ENCODE measurements around the gene HNRNPL.
"Not testable (repeated sequence)": the region's sequence is repeated elsewhere in the genome, so short reads cannot be mapped to it uniquely, and the experiment has no call there.

Gene HNRNPL

DNA sequence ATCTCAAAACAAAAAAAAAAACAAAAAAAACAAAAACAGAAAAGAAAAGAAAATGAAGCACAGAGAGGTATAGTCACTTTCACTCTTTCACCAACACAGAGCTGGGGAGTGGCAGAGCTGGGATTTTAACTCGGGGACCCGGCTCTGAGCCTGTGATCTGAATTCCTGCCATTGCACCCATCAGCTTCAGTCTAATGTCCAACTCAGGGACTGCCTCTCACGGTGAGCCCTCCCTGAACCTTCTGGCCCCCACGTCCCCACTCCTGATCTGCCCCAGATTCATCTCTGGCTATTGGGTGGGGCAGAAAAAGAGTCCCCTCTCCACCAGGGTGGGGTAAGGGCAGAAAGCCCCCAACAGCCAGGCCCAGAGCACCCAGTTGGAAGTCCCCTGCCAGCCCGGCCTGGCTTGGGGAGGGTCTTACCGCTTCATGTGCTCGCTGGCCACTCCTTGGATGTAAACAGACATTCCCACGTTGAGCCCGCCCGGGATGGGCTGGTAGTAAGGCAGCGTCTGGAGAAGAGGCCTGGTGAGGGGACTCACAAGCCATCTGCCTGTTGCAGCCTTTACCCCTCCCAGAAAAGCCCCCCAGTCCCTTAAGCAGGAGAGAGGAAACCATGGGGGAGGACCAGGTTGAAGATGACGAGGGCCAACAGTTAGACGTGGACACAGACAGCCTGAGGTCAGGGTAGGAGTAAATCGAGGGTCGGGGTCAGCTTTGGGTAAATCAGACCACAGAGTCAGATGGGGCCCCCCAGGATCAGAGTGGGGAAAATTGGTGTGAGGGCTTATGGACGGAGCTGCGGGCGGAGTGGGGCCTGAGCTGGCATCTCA is 37.6 kb downstream of the HNRNPL start:
- DNase-seq (ENCODE audit: low read depth), result no peak
- H3K4me3 ChIP-seq (ENCODE audit: low read depth, low read length), result no peak overlapping the region
- TF ChIP-seq, protein P1, sequence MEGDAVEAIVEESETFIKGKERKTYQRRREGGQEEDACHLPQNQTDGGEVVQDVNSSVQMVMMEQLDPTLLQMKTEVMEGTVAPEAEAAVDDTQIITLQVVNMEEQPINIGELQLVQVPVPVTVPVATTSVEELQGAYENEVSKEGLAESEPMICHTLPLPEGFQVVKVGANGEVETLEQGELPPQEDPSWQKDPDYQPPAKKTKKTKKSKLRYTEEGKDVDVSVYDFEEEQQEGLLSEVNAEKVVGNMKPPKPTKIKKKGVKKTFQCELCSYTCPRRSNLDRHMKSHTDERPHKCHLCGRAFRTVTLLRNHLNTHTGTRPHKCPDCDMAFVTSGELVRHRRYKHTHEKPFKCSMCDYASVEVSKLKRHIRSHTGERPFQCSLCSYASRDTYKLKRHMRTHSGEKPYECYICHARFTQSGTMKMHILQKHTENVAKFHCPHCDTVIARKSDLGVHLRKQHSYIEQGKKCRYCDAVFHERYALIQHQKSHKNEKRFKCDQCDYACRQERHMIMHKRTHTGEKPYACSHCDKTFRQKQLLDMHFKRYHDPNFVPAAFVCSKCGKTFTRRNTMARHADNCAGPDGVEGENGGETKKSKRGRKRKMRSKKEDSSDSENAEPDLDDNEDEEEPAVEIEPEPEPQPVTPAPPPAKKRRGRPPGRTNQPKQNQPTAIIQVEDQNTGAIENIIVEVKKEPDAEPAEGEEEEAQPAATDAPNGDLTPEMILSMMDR (IDR thresholded peaks at IDR 0.05; ENCODE audit: low read depth, low read length, missing control alignments), result no peak

GRCh38 chr19:38809592-38810252 is 40.1 kb downstream of the HNRNPL start:
- TF ChIP-seq, protein P1 (IDR thresholded peaks at IDR 0.05; ENCODE audit: low read depth, low read length, missing control alignments), result no peak
- DNase-seq (ENCODE audit: low read depth), result no peak

GRCh38 chr19:38808741-38809140 is 41.0 kb downstream of the HNRNPL start:
- DNase-seq (ENCODE audit: low read depth), result no peak
- TF ChIP-seq, protein P1 (IDR thresholded peaks at IDR 0.05; ENCODE audit: low read depth, low read length, missing control alignments), result no peak
- H3K4me3 ChIP-seq (ENCODE audit: low read depth, low read length), result no peak overlapping the region

More at GRCh38 chr19:38809592-38810252, 40.1 kb downstream of the HNRNPL start:
- no peak overlapping the region for H3K4me3 ChIP-seq (ENCODE audit: low read depth, low read length)

DNA sequence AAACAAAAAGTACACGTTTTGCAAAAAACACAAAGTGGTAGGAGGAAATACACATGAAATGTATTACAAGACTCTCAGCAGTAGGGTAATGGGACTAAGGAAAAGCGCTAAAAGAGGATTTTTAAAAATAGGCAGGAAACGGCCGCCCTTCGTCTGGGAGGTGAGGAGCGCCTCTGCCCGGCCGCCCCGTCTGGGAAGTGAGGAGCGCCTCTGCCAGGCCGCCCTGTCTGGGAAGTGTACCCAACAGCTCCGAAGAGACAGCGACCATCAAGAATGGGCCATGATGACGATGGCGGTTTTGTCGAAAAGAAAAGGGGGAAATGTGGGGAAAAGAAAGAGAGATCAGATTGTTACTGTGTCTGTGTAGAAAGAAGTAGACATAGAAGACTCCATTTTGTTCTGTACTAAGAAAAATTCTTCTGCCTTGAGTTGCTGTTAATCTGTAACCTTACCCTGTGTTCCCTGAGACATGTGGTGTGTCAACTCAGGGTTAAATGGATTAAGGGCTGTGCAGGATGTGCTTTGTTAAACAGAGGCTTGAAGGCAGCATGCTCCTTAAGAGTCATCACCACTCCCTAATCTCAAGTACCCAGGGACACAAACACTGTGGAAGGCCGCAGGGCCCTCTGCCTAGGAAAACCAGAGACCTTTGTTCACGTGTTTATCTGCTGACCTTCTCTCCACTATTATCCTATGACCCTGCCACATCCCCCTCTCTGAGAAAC is 42.2 kb downstream of the HNRNPL start:
- not testable (repeated sequence) for DNase-seq (ENCODE audit: low read depth); H3K4me3 ChIP-seq (ENCODE audit: low read depth, low read length)

DNA sequence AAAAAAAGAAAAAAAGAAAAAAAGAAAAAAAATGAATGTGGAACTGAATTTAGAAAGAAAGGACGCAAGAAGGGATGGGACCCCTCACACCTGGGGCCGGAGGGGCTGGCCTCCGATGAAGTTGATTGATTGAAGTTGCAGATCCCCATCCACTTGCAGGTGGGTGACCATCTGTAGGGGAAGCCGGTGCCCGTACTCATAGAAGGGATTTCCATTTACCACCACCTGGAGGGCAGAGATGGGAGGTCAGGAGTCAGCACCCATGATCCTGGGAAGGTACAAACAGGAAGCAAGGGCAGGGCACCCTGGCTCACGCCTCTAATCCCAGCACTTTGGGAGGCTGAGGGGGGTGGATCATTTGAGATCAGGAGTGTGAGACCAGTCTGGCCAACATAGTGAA is 43.4 kb downstream of the HNRNPL start:
- no peak overlapping the region for H3K4me3 ChIP-seq (ENCODE audit: low read depth, low read length)
- TF ChIP-seq, protein P1 (IDR thresholded peaks at IDR 0.05; ENCODE audit: low read depth, low read length, missing control alignments), result no peak

GRCh38 chr19:38805180-38805579 is 44.6 kb downstream of the HNRNPL start:
- no peak overlapping the region for H3K4me3 ChIP-seq (ENCODE audit: low read depth, low read length)
- TF ChIP-seq, protein P1 (IDR thresholded peaks at IDR 0.05; ENCODE audit: low read depth, low read length, missing control alignments), result no peak
- no peak for DNase-seq (ENCODE audit: low read depth)

More for the DNA sequence above, 43.4 kb downstream of the HNRNPL start:
- no peak for DNase-seq (ENCODE audit: low read depth)

DNA sequence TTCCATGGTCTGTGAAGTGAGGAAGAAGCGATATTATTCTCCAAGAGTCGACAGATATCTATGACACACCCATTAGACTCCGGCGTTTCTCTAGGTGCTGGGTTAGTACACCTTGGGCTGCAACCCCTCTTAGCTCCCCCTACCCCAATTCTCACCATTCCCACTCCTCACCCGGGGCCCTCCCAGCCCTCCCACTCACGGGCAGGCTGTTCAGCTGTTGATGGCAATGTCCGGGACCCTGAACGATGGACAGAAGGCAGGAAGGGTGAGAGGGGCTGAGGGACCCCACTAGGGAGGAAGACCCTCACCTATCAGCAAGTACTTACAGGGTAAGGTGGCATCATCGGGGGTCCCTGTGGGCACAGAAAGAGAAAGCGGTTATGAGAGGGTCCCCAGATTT is 46.2 kb downstream of the HNRNPL start:
- TF ChIP-seq, protein P1 (IDR thresholded peaks at IDR 0.05; ENCODE audit: low read depth, low read length, missing control alignments), result no peak
- no peak for DNase-seq (ENCODE audit: low read depth)
- no peak overlapping the region for H3K4me3 ChIP-seq (ENCODE audit: low read depth, low read length)

Measured in GM12864 (cell line).